Fibroblast of pulmonary artery (primary cell): ENCODE measurements around the gene YAF2.
"Not testable (repeated sequence)": the region's sequence is repeated elsewhere in the genome, so short reads cannot be mapped to it uniquely, and the experiment has no call there.

Experiments used
- DNase-seq: peaks from one replicate; pipeline ENCODE4 v3.0.0-alpha.2; 2010; ENCODE audit warnings: low read depth
- H3K4me3 ChIP-seq: replicated peaks from 2 replicates; pipeline ENCODE4 v1.5.1; 2011; ENCODE audit warnings: low read depth, mild to moderate bottlenecking, control low read depth, low read length, moderate library complexity
- TF ChIP-seq, protein P1 (sequence below): IDR thresholded peaks from 2 replicates; pipeline ENCODE4 v1.5.1; 2011; ENCODE audit warnings: mild to moderate bottlenecking, control low read depth, low read length, inconsistent platforms; ENCODE audit errors: missing control alignments

The YAF2 gene

DNA sequence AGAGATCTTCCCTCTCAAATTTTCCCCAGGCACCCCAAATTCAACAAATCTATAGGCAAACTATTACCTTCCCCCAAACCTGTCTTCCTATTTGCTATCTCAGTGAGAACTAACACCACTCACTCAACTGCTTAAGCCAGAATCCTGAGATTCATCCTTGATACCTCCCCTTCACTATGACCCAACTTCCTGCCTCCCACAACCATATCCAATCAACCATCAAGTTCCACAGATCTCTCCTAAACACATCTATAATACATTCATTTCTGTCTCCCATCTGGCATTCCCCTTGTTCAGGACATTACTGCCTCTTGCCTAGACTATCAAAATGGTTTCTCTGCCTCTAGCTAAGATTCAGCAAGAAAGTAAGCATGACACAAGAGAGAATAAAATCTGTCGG, 21.3 kb downstream of the YAF2 start:
- TF ChIP-seq, protein P1, sequence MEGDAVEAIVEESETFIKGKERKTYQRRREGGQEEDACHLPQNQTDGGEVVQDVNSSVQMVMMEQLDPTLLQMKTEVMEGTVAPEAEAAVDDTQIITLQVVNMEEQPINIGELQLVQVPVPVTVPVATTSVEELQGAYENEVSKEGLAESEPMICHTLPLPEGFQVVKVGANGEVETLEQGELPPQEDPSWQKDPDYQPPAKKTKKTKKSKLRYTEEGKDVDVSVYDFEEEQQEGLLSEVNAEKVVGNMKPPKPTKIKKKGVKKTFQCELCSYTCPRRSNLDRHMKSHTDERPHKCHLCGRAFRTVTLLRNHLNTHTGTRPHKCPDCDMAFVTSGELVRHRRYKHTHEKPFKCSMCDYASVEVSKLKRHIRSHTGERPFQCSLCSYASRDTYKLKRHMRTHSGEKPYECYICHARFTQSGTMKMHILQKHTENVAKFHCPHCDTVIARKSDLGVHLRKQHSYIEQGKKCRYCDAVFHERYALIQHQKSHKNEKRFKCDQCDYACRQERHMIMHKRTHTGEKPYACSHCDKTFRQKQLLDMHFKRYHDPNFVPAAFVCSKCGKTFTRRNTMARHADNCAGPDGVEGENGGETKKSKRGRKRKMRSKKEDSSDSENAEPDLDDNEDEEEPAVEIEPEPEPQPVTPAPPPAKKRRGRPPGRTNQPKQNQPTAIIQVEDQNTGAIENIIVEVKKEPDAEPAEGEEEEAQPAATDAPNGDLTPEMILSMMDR, result no peak
- DNase-seq, result no peak
- no peak overlapping the region for H3K4me3 ChIP-seq

DNA sequence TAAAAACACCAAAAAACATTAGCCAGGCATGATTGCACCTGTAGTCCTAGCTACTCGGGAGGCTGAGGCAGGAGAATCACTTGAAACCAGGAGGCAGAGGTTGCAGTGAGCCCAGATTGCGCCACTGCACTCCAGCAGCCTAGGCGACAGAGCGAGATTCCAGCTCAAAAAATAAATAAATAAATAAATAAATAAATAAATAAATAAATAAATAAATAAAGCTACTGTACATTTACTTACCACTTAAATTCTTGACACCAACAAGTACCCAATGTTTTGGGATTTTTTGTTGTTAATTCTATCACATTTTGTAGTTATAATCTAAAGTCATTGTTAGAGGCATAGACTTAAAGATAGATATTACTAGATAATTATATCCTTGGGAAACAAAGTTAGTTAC, 22.3 kb downstream of the YAF2 start:
- not testable (repeated sequence) for DNase-seq, H3K4me3 ChIP-seq

DNA sequence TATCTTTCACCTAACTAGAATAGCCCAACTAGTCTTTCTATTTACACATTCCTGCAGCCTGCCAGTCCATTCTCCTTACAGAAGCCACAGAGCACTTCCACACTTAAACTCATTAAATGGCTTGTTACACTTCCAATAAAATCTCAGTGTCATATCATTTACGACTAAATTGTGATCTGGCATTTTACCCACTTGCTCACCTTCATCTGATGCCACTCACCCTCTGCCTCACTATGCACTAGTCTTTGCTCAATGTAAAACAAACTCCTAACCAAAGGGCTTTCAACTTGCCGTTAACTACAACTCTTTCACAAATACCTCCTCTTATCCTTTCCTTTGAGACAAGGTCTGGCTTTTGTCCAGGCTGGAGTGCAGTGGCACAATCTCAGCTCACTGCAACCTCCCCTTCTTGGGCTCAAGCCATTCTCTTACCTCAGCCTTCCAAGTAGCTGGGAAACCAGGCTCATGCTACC, 24.1 kb downstream of the YAF2 start:
- no peak overlapping the region for H3K4me3 ChIP-seq
- DNase-seq, result peak; percentile 93
- TF ChIP-seq, protein P1, result no peak

DNA sequence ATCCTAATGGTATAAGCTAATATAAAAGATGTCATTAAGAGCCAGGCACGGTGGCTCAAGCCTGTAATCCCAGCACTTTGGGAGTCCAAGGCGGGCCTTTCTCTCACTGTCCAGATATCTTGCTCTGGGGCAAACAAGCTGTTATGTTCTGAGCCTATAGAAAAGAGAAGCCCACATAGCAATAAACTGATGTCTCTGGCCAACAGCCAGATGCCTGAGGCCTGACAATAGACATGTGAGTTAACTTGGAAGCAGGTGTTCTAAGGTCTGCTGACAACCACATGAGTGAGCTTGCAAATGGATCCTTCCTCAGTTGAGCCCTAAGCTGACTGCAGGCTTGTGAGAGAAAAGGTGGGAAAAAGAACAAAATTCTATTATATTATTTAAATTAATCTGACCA, 25.0 kb downstream of the YAF2 start:
- TF ChIP-seq, protein P1, result no peak
- peak; percentile 20 for DNase-seq
- no peak overlapping the region for H3K4me3 ChIP-seq

DNA sequence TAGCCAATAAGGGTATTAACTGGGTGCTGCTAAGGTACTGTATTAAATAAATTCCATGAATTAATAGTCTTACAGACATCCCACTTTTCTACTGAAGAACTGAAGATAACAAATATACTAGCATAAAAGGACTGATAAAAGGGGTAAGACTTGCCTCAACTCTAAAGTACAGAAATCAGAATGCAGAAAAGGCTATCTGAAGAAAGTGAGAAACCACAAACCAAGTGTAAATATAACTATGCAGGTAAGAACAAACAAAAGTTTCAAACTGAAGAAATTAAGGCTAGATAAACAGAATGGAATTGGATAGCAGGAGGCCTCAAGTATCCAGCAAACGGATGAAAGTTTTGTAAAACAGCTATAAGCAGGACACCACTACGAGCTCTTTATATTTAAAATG, 29.5 kb downstream of the YAF2 start:
- TF ChIP-seq, protein P1, result no peak
- DNase-seq, result no peak
- no peak overlapping the region for H3K4me3 ChIP-seq

DNA sequence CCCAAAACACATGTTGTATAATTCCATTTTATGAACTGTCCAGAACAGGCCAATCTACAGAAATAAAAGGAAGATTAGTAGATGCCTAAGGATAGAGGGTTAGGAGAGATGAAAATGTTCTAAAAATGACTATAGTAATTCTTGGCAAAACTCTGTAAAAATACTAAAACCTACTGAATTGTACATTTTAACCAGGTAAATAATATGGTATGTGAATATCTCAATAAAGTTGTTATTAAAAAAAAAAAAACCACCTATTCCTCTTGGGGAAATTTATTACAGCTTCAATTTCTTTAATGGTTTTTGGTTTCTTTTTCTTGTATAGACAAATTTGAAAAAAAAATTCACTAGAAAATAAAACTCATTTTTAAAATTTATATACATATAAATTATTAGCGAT, 33.2 kb downstream of the YAF2 start:
- no peak overlapping the region for H3K4me3 ChIP-seq
- DNase-seq, result no peak
- TF ChIP-seq, protein P1, result no peak

DNA sequence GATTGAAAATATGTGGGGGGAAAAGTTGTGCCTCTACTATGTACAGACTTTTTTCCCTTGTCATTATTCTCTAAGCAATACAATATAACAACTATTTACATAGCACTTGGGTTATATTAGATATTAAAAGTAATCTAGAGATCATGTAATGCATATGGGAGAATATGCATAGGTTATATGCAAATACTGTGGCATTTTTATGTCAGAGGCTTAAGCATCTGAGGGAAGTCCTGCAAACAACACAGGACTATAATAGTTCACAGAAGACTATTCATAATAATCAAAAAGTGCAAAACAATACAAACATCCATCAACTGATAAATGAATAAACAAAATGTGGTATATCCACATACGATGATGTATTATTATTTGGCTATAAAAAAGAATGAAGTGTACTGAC, 33.7 kb downstream of the YAF2 start:
- no peak overlapping the region for H3K4me3 ChIP-seq
- TF ChIP-seq, protein P1, result no peak
- DNase-seq, result no peak
